Measurements from ENCODE around the gene SLC28A3. TPM values are rescaled to one million over a fixed set of nuclear protein-coding genes. Genes with fewer than 3 reads are reported as not detected.

Gene SLC28A3
- total and polyA plus RNA-seq, 2 of the 8 experiments (the other 6 are each of a cell fraction or from before 2014, with no cell fraction given) = 0.02 TPM; not detected in 1

DNA sequence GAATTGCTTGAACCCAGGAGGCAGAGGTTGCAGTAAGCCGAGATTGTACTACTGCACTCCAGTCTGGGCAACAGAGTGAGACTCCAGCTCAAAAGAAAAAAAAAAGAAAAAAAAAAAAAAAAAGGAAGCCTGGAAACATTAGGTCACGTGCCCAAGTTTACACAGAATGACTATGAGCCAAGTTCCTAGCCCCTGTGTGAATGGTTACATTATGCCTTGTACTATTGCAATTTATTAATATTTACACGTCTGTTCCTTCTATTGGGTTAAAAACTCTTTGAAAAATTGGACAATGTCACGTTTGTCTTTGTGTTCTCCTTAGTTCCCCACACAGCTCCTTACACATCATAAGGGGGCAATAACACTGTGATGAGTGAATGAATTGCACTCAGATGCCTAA is 33.5 kb upstream of the SLC28A3 start:
- no peak overlapping the region for H2BK12ac ChIP-seq (ENCODE audit: low read depth, low read length)
- H3K4ac ChIP-seq (replicated peaks; ENCODE audit: insufficient read length, low read depth, low read length) = no peak overlapping the region
- H4K20me1 ChIP-seq (replicated peaks in 1 of 2; ENCODE audit: control insufficient read depth in 1 of 2, insufficient read depth in 2 of 2, low read length in 2 of 2) = no peaks in the 10 kb centered on the region
- TF ChIP-seq CBX5 (IDR thresholded peaks at IDR 0.05; ENCODE audit: low read depth, low read length) (no peak), FOSL1 (IDR thresholded peaks at IDR 0.05; ENCODE audit: insufficient read depth, low read depth, low read length) (no peak), POLR2A (IDR thresholded peaks at IDR 0.05; ENCODE audit: control extremely low read depth in 1 of 2, low read depth in 2 of 2, low read length in 2 of 2) (no peak)
- H3K56ac ChIP-seq (replicated peaks; ENCODE audit: insufficient read length, low read depth, low read length) = no peak overlapping the region
- H3K4me2 ChIP-seq (ENCODE audit: insufficient read depth in 1 of 2, low read depth in 2 of 2, low read length in 2 of 2) = no peak overlapping the region
- CTCF ChIA-PET (ENCODE audit: partially characterized antibody) = no interaction called here
- no peaks in the 10 kb centered on the region for H3K9me3 ChIP-seq (ENCODE audit: insufficient read depth in 2 of 2, low read depth in 1 of 2, low read length in 1 of 2)
- no peaks in the 10 kb centered on the region for H3K27me3 ChIP-seq (replicated peaks in 1 of 4; ENCODE audit: control insufficient read depth in 3 of 4, extremely low read depth in 1 of 4, insufficient read depth in 3 of 4, low read length in 3 of 4)
- no peak overlapping the region for H4K5ac ChIP-seq (ENCODE audit: insufficient read length, low read depth, low read length)
- POLR2A ChIA-PET (ENCODE audit: partially characterized antibody) = no interaction called here
- H3K4me1 ChIP-seq (replicated peaks in 1 of 4; ENCODE audit: control insufficient read depth in 3 of 4, insufficient read depth in 4 of 4, low read length in 3 of 4) = no peaks in the 10 kb centered on the region
- H3K23ac ChIP-seq (ENCODE audit: insufficient read length) = no peak overlapping the region
- H3K4me3 ChIP-seq (ENCODE audit: extremely low read depth in 1 of 4, insufficient read depth in 2 of 4, low read depth in 3 of 4, low read length in 4 of 4) = no peak overlapping the region
- no peak for FAIRE-seq
- no peak overlapping the region for H3K14ac ChIP-seq (ENCODE audit: insufficient read length)
- no peak overlapping the region for H3K27ac ChIP-seq (ENCODE audit: low read depth, low read length)
- no peak overlapping the region for H3K18ac ChIP-seq (ENCODE audit: extremely low read depth, low read length)
- H2BK120ac ChIP-seq (replicated peaks; ENCODE audit: low read depth, low read length) = no peak overlapping the region
- H2BK15ac ChIP-seq (ENCODE audit: low read length) = no peak overlapping the region
- H3K36me3 ChIP-seq (ENCODE audit: control insufficient read depth in 2 of 4, insufficient read depth in 4 of 4, low read length in 3 of 4) = no peaks in the 10 kb centered on the region
- H3K9ac ChIP-seq (replicated peaks in 1 of 4; ENCODE audit: extremely low read depth in 1 of 4, low read depth in 3 of 4, low read length in 3 of 4) = no peak overlapping the region
- no peak overlapping the region for H2BK5ac ChIP-seq (ENCODE audit: low read depth, low read length)
- no peak overlapping the region for H2AK5ac ChIP-seq (ENCODE audit: low read depth, low read length)
- no peak overlapping the region for H2BK20ac ChIP-seq (ENCODE audit: low read length)
- H3K79me1 ChIP-seq (ENCODE audit: low read depth, low read length) = no peaks in the 10 kb centered on the region
- DNase-seq (ENCODE audit: low read depth in 1 of 2, low spot score in 2 of 2) = no peak
- no peak overlapping the region for H4K91ac ChIP-seq (replicated peaks; ENCODE audit: insufficient read length, low read length)
- no peaks in the 10 kb centered on the region for H3K23me2 ChIP-seq (ENCODE audit: low read depth, low read length)
- no peak overlapping the region for H2AFZ ChIP-seq (ENCODE audit: low read length)
- no peak overlapping the region for H4K8ac ChIP-seq (ENCODE audit: extremely low read depth, insufficient read depth, low read length)
- H3K79me2 ChIP-seq (ENCODE audit: control insufficient read depth in 1 of 2, insufficient read depth in 2 of 2, low read length in 2 of 2) = no peaks in the 10 kb centered on the region
- WGBS, 2 experiments (ENCODE audit: extremely low coverage in 1 of 2, insufficient coverage in 1 of 2, insufficient read length in 1 of 2, insufficient replicate concordance in 2 of 2, low coverage in 1 of 2, low lambda C conversion rate in 2 of 2, missing lambda C conversion rate in 1 of 2) = 89% methylated on average over 4 of the region's 4 CpGs; no CpG with 5 or more reads in 1 of the 2 experiments
